ENCODE results near the gene PPT2. TPM values are rescaled to one million over a fixed set of nuclear protein-coding genes. Genes with fewer than 3 reads are reported as not detected.

The PPT2 gene
- total RNA-seq, 1 experiment from 2014 or later: 30.0 TPM

GRCh38 chr6:32123681-32124080 is 30.3 kb upstream of the PPT2 start:
- ATAC-seq (no peak), DNase-seq (ENCODE audit: low spot score) (no peak)
- H3K27ac Mint-ChIP-seq: no peak overlapping the region
- POLR2A ChIA-PET: no interaction called here
- TF ChIP-seq NR3C1 (CRISPR knock-in tag; conservative IDR thresholded peaks at IDR 0.05; ENCODE audit: low read depth): no peak
- no peak for TF ChIP-seq ZNF532 (CRISPR knock-in tag; IDR thresholded peaks at IDR 0.05; ENCODE audit: borderline replicate concordance)
- TF ChIP-seq, protein P1, sequence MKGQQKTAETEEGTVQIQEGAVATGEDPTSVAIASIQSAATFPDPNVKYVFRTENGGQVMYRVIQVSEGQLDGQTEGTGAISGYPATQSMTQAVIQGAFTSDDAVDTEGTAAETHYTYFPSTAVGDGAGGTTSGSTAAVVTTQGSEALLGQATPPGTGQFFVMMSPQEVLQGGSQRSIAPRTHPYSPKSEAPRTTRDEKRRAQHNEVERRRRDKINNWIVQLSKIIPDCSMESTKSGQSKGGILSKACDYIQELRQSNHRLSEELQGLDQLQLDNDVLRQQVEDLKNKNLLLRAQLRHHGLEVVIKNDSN (CRISPR knock-in tag; IDR thresholded peaks at IDR 0.05): no peak
- TF ChIP-seq, protein P2, sequence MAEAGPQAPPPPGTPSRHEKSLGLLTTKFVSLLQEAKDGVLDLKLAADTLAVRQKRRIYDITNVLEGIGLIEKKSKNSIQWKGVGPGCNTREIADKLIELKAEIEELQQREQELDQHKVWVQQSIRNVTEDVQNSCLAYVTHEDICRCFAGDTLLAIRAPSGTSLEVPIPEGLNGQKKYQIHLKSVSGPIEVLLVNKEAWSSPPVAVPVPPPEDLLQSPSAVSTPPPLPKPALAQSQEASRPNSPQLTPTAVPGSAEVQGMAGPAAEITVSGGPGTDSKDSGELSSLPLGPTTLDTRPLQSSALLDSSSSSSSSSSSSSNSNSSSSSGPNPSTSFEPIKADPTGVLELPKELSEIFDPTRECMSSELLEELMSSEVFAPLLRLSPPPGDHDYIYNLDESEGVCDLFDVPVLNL (CRISPR knock-in tag; IDR thresholded peaks at IDR 0.05; ENCODE audit: borderline replicate concordance, low read depth): no peak
- TF ChIP-seq, protein P3, sequence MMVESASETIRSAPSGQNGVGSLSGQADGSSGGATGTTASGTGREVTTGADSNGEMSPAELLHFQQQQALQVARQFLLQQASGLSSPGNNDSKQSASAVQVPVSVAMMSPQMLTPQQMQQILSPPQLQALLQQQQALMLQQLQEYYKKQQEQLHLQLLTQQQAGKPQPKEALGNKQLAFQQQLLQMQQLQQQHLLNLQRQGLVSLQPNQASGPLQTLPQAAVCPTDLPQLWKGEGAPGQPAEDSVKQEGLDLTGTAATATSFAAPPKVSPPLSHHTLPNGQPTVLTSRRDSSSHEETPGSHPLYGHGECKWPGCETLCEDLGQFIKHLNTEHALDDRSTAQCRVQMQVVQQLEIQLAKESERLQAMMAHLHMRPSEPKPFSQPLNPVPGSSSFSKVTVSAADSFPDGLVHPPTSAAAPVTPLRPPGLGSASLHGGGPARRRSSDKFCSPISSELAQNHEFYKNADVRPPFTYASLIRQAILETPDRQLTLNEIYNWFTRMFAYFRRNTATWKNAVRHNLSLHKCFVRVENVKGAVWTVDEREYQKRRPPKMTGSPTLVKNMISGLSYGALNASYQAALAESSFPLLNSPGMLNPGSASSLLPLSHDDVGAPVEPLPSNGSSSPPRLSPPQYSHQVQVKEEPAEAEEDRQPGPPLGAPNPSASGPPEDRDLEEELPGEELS (CRISPR knock-in tag; IDR thresholded peaks at IDR 0.05): no peak
- TF ChIP-seq MLX (CRISPR knock-in tag; IDR thresholded peaks at IDR 0.05): no peak
- TF ChIP-seq ZMAT4 (CRISPR knock-in tag; IDR thresholded peaks at IDR 0.05): no peak
- no peak for TF ChIP-seq GTF2I (CRISPR knock-in tag; conservative IDR thresholded peaks at IDR 0.05)
- no peak for TF ChIP-seq JUN (CRISPR knock-in tag; IDR thresholded peaks at IDR 0.05)
- no peak for TF ChIP-seq ZBTB43 (CRISPR knock-in tag; IDR thresholded peaks at IDR 0.05)
- TF ChIP-seq ZNF671 (CRISPR knock-in tag; IDR thresholded peaks at IDR 0.05): no peak
- no peak for TF ChIP-seq RELA (CRISPR knock-in tag; IDR thresholded peaks at IDR 0.05; ENCODE audit: borderline replicate concordance)
- TF ChIP-seq HMGXB4 (CRISPR knock-in tag; IDR thresholded peaks at IDR 0.05): no peak
- TF ChIP-seq EMX1 (CRISPR knock-in tag; IDR thresholded peaks at IDR 0.05): no peak
- TF ChIP-seq STAT6 (CRISPR knock-in tag; conservative IDR thresholded peaks at IDR 0.05; ENCODE audit: low read depth): no peak
- TF ChIP-seq TP53 (CRISPR knock-in tag; IDR thresholded peaks at IDR 0.05): no peak
- no peak overlapping the region for H3K4me3 Mint-ChIP-seq
- peaks cover 15% of the 10 kb centered on the region for H3K4me1 Mint-ChIP-seq
- peaks cover 37% of the 10 kb centered on the region for H3K36me3 Mint-ChIP-seq
- H3K27me3 Mint-ChIP-seq (ENCODE audit: low read depth): no peaks in the 10 kb centered on the region
- CTCF ChIA-PET: no interaction called here
- H3K9me3 Mint-ChIP-seq: no peaks in the 10 kb centered on the region

Measured in WTC11 (cell line).